Measurements from ENCODE around the gene ELFN1.

DNA sequence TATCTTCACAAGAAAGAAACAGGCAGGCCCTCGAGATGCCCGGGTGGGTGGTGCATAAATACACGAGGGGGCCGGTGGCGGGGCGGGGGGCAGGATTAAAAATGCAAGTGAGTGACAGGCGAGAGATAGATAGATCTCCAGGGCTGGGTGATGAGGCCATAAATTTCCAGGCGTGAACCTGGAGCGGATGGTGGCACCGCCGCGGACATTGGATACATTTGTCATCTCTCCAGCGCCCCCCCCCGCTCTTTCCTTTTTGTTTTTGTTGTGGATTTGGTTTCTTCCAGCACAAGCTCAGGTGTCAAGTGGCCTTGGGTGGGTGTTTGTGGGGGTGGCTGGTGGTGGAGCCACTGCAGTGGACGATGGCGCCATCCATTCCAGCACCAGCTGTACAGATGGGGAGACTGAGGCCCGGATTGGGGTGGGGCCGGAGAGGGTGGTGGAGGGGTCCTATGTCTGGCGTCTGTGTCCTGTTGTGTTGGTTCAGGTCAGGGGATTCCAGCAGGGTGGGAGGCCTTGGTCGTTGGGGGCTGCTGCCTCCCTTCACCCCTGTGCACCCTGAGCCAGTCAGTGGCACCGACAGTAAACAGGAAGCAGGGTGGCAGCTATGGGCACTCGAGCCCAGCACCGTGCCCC, 2.9 kb downstream of the ELFN1 start:
- TF ChIP-seq POLR2AphosphoS5 (IDR thresholded peaks at IDR 0.05; ENCODE audit: low read depth) = no peak
- TF ChIP-seq, protein P1, sequence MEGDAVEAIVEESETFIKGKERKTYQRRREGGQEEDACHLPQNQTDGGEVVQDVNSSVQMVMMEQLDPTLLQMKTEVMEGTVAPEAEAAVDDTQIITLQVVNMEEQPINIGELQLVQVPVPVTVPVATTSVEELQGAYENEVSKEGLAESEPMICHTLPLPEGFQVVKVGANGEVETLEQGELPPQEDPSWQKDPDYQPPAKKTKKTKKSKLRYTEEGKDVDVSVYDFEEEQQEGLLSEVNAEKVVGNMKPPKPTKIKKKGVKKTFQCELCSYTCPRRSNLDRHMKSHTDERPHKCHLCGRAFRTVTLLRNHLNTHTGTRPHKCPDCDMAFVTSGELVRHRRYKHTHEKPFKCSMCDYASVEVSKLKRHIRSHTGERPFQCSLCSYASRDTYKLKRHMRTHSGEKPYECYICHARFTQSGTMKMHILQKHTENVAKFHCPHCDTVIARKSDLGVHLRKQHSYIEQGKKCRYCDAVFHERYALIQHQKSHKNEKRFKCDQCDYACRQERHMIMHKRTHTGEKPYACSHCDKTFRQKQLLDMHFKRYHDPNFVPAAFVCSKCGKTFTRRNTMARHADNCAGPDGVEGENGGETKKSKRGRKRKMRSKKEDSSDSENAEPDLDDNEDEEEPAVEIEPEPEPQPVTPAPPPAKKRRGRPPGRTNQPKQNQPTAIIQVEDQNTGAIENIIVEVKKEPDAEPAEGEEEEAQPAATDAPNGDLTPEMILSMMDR (IDR thresholded peaks at IDR 0.05; ENCODE audit: insufficient read depth, low read length) = no peak
